GM19324 (cell line): ENCODE measurements around the gene ZFP92.

Experiments
- ATAC-seq: cut with Tn5 transposase; IDR thresholded peaks from one replicate; pipeline ENCODE4 v1.9.1; 2021; ENCODE audit warnings: mild to moderate bottlenecking, moderate library complexity; ENCODE audit not compliant: unreplicated experiment, low FRiP score

The ZFP92 gene

DNA sequence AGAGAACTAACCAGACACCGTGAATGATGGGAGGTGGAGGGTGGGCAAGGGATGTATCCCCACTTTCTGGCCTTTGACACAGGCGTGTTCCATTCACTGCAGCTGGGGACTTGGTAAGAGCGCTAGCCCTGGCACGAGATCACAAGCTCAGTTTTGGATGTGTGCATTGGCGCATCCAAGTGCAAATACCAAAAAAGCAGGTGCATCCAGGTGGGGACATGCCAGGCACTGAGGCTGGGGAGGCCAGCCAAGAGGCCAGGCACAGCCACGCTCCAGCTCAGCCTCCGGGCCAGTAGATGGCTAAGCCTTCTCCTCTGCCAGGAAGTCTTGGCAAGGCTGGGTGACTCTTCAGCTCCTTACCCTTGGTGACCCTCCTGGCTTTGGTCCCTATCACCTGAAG is 4.4 kb upstream of the ZFP92 start:
- ATAC-seq: no peak

DNA sequence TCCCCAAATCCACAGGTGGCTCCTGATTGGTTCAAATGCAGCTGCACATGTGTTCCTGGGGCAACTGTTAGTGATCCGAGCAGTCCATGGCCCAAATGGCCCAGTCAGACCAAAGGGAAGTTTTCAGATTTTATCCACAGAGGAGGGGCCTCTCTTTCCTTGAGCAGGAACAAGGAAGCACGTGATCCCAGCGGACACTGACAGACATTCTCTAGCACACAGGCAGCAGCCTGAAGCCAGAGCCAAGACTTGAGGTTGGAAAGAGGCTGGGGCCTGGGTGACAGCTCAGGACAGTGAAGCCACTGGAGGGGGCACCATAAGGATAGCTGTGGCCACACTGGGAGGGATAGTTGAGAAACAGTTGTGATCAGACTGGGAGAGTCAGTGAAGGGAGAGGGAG is 3.5 kb upstream of the ZFP92 start:
- ATAC-seq: no peak

DNA sequence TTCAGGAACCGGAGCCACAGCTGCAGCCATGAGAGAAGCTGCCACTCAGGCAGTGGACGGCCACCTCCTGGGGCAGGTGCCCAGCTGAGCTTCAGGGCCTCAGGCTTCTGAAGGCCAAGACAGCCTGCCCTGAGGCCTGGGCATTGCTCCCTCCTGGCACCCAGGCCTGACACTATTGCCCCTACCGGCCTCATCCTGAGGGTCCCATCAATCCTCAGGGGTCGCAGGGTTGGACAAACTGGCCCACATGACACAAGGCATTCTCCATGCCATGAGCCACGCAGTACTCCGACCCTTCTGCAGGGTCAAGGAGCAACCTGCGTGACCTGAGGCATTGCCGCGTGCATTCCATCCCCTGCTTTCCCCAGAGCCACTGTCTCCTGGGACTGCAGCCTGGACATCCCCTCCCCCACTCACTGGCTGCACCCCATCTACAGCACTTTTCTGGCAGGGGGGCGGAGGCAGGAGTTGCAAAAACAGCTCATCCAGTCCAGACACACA is 3.0 kb upstream of the ZFP92 start:
- no peak for ATAC-seq

DNA sequence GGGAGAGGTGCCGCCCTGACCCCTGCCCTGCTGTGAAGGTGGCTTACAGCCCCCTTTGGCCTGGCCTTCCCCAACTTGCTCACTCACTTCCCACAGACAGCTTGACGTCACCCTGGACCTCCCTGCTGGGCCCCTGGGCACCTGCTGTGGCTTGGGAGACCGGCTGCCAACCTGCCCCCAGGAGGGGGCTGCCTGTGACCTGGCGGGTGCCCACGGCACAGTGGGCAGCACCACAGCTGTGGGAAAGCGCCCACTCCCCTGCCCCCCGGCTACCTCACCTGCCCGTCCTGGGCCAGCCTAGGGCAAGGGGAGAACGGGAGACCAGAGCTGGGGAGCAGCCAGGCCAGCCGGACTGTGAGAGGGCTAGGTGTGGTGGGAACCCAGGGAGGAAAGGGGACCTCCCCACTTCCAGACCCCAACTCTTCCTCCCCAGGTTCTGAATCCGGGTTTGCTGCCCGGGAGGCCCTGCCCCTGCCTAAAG is 2.4 kb upstream of the ZFP92 start:
- no peak for ATAC-seq

DNA sequence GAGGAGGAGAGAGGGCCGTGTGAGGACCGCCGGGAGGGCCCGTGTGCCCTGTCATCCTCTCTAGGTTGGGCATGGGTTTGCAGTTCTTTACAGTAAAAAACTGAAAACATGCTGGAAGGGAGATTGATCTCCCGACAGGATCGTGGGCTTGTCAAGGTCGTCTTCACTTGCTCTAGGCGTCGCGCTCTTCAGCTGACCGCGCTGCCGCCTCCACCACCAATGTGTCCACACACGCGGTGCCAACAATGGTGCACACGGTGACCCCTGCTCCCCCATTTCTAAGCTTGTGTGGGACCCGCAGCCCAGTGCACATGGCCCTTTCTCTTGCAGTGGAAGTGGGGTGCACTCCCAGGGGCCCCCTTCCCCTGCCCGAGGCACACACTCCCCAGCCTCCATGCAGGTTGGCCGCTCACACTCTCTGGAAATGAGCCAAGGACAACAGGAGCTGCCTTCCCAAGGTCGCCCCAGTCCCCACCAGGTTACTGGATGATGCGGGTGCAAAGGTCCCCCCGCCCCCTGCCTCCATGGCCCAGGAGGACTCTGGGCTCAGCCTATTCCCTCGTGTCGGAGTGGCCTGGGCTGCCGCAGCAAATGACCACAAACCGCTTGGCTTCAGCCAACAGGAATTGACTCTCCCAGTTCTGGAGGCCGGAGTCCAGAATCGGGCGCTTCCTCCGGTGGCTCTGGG is 1.7 kb upstream of the ZFP92 start:
- no peak for ATAC-seq

DNA sequence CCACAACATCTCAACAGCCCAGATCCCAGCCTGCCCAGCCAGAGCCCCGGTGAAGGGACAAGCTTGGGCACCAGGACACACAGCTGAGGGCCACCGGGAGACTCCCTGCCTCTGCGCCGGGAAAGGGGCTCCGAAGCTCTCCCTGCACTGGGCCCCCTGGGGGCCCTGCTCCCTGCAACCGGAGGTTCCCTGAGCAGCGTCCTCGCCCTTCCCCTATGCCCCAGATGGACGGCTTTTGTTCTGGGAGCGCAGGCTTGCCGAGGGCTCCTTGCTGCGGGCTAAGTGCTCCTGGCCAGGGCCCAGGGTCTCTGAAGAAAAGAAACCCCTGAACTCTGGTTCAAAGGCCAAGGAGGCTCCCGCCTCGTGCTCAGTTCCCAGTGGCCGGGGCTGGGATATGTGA is 899 bp upstream of the ZFP92 start:
- ATAC-seq: no peak

DNA sequence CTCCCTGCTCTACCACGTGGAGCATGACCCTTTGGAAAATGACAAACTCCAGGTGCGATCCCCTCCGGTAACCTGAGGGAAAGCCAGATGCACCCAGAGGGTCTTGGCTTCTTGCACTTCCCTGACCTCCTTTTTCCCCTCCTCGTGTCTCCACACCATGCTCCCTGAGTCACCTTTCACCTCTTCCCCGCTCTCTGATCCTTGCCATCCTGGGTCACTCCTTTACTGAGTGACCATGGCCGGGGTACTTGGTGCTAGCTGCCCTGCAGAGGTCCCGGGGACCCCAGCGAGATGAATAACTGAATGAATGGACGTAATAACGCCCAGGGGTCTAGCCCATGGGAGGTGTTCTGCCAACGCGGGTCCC is 401 bp upstream of the ZFP92 start:
- ATAC-seq: no peak

DNA sequence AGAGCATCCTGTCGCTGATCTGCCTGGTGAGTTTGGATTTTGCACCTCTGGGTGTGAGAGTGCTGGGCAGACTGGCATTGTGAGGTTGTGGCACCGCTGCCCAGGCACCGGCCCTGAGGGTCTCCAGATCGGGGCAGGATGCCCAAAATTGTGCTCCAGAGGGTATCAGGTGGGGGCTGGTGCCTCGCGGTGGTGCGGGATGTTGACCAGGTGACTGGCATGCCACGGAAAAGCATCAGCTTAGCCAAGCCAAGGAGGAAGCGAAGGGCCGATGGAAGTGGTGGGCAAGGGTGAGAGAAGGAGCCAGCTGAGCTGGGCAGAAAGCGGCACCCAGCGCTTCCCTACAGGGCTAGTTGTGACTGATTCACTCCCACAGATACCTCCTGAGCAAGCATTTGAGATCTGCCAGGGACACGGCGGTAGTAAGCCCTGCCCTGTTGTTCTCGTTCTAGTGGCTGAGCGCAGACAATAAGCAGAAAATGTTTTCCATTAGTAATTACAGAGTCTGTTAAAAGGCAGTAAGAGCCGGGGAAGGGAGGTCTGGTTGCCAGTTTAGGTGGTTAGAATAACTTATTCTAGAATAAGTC is 809 bp downstream of the ZFP92 start:
- no peak for ATAC-seq

DNA sequence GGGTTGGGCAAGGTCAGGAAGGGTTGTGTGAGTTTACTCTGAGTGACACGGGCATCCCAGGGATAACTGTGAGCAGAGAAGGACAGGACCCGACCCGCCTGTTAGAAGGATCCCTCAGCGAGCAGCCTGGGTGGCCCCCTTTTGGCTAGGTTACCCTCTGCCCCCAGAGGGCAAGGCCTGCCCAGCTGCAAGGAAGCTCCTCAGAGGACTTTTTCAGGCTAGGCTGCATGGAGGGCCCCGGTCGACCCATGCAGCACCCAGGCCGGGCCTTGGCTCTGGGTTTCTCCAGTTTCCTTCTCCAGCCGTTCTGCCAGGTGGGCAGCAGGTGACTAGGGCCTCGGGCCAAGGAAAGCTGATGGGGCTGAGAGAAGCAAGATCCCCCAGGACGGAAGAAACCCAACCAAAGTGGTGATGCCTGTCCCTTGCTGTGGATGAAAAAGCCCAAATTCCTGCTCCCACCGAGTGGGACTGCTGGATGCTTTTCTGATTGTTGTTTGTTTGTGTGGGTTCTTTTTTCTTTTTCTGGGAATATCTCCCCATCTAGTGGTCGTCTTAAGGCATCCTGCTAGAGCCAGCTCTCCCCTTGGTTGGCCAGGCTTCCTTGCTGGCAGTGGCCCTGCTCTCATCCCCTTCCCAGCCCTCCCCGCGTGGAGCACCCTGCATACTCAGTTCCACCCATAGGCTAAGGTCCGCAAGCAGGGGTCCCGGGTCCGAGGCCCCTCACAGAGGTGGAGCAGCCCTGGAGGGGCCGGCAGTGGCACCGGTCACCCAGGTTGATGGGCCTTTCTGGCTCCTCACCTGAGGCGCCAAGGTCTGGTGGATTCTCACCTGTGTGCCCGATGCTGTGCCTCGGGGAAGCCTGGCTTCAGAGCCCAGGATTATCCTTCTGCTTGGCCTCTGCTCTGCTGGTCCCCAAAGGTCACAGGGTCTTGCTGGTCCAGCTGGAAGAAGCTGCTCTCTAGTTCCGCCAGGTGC is 1.8 kb downstream of the ZFP92 start:
- no peak for ATAC-seq

DNA sequence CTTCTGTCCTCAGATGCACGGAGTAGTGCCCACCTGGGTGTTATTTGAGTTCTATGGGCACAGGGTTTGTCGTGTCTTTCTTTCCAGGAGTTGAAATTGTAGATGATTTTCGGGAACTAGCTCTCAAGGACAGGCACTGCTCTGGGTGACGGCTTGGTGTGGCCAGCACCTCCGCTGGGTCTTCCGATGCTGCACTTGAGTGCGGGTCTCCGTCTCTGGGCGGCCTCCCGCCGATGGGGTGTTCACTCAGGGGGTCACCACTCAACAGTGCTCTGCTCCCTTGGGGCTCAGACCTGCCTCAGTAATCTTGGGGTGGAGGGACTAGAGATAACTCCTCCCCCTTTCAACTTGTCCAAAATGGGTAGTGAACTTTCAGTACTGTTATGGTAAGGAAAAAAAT is 2.5 kb downstream of the ZFP92 start:
- no peak for ATAC-seq

DNA sequence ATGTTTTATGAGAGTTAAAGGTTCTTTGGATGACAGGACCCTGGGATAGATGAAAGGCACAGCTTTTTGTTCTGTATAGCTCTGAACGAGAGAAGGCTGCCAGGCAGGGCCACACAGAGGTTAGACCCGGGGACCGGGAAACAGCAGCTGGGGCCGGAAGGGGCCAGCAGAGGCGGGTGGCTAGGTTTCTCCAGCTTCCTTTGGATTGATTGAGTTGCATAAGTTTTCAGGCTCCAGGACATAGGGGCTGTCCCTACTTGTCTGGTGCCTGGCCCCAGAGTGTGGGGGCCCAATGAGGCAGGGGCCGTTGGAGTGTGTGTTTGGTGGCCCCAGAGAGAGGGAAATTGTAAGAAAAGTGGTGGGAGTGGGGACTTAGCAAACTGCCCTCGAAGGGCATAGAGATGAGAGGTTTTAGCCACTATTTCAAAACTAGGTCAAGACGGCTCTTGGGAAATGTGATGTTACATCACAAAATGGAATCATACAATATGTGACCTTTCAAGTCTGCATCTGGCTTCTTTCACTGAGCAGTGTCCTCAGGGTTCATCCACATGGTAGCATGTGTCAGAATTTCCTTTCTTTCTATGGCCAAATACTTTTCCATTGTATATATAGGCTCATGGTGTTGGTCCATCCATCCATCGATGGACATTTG is 3.7 kb downstream of the ZFP92 start:
- ATAC-seq: no peak

DNA sequence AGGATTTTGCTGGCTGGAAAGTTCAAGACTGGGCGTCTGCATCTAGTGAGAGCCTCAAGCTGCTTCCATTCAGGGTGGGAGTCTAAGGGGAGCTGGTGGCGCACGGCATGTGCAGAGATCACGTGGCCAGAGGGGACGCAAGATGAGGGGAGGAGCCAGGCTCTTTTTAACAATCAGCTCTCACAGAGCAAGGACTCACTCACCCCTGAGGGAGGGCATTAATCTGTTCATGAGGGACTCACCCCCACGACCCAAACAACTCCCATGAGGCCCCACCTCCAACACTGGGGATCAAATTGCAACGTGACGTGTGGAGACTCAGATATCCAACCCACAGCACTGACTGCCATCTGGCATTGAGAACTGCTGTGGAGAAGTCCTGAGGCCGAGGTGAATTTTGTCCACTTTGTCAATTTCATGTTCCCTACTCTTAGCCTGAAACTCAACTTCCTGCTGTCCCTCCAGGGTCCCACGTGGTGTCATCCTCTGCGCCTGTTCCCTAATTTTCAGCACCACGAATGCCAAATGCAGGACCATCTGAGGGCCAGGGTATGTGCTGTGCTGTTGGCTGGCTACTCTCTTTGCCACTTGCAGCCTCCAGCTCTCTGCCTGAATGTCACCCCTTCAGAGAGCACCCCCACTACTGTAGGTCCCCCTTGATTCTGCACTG is 5.6 kb downstream of the ZFP92 start:
- ATAC-seq: no peak

DNA sequence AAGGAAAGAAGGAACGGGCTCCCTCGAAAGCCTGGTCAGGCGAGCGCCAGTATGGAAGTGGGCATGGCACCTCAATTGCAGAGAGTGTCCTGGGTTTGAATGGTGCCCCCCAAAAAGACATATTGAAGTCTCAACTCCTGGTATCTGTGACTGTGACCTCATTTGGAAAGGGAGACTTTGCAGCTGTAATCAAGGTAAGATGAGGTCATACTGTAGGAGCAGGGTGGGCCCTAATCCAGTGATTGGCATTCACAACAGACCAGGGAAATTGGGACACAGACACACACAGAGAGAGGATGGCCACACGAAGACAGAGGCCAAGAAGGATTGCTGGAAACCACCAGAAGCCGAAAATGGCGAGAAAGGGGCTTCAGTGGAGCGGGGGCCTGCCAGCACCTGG is 6.4 kb downstream of the ZFP92 start:
- ATAC-seq: no peak

DNA sequence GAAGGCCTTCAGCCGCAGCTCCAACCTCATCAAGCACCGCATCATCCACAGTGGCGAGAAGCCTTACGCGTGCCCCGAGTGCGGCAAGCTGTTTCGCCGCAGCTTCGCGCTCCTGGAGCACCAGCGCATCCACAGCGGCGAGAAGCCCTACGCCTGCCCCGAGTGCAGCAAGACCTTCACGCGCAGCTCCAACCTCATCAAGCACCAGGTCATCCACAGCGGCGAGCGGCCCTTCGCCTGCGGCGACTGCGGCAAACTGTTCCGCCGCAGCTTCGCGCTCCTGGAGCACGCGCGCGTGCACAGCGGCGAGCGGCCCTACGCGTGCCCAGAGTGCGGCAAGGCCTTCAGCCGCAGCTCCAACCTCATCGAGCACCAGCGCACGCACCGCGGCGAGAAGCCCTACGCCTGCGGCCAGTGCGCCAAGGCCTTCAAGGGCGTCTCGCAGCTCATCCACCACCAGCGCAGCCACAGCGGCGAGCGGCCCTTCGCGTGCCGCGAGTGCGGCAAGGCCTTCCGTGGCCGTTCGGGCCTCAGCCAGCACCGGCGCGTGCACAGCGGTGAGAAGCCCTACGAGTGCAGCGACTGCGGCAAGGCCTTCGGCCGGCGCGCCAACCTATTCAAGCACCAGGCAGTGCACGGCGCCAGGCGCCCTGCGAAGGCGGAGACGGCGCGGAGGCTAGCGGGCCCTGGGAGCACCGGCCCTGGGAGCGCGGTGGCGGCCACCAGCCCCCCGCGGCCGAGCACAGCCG is 9.8 kb downstream of the ZFP92 start:
- no peak for ATAC-seq

DNA sequence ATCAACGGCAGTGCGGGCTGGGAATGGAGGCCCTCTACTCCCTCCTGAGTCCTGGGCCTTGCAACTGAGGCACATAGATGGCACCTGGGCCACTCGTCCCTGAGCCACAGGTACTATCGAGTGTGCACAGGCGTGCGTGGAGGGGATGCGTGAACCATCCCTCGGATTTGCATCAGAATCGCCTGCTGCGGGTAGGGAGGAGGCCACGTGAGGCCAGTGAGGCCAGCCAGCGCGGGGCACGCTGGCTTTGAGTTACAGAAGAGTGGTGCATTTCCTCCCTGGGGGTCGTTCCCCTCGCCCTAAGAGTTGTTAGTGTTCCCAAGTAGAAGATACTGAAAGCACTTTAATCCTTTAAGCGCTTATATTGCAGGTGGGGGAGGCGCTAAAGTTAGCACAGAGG is 10.6 kb downstream of the ZFP92 start:
- ATAC-seq: no peak

DNA sequence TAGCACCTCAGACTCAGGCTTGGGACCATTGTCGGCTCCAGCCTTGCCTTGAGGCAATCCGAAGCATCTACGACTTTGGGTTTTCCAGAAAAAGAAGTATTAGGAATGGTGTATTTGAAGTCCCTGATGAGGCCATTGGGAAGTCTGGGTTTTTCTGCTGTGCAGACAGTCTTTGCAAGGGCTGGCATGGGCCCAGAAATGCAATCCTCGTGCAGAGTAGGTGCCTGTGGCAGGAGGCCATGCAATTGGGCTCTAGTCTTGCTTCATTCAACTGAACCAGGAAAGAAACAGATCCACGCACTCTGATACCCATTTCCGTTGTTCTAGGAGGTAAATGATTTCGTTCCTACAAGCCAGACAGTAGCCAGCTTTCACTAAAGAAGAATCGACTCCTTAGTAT is 12.4 kb downstream of the ZFP92 start:
- ATAC-seq: no peak

DNA sequence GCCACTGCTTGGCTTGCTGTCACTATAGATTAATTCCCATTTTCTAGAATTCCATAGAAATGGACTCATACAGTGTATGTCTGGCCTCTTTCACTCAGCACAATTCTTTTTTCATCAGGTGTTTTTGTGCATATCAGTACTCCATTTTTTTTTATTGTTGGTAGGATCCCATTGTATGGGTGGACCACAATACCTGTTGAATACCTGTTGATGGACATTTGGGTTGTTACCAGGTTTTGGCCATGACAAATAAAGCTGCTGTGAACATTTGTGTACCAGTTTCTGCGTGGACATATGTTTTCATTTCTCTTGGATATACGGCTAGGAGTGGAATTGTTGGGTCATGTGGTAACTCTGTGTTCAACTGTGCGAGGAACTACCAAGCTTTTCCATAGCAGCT is 14.9 kb downstream of the ZFP92 start:
- no peak for ATAC-seq

DNA sequence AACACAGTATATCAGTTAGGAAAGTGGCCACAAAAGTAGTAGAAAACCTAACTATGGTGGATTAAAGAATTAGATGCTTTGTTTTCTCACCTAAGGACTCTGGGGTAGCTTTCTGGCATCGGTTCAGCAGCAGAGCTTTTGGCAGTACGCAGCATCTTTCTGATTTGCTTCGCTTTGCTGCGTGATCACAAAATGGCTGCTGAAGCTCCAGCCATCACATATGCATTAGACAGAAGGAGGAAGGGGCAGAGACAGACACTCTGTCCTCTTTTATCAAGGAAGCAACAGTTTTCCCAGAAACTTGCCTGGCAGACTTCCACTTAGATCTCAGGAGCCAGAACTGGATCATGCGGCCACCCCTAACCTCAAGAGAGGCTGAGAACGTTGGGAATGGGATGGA is 19.5 kb downstream of the ZFP92 start:
- ATAC-seq: no peak

DNA sequence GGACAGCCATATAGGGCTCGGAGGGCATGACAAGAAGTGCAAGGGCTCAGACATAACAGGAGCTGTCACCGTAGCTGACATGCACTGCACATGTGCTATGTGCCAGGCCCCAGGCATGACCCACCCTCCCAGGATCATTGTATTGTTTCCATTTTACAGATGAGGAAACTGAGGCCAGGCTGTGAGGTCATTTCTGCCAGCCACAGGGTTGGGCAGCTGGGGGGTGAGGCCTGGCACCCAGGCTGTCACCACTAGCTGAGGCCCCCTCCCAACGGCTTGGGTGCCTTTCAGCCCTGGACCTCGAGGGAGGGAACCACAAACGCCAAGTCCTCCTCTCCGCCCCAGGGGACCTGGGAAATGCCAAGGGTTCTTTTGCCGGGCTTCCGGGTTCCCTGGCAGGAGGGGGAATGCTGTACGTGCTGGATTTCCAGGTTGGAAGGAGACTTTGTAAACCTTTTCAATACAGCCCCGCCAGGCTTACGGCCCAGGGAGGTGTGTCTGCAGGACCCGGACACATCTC is 21.9 kb downstream of the ZFP92 start:
- ATAC-seq: no peak
